ENCODE results near the gene FAU. TPM values are rescaled to one million over a fixed set of nuclear protein-coding genes. Genes with fewer than 3 reads are reported as not detected.

Gene FAU
- polyA plus RNA-seq, 1 of the 3 experiments (the other 2 are of a cell fraction): 1,210 TPM

GRCh38 chr11:65132238-65132987 lies 10.5 kb upstream of the FAU start:
- TF ChIP-seq SMC3 (IDR thresholded peaks at IDR 0.05; ENCODE audit: low read depth, low read length): no peak
- no peak for TF ChIP-seq TCF12 (IDR thresholded peaks at IDR 0.05)
- TF ChIP-seq GABPA (IDR thresholded peaks at IDR 0.05; ENCODE audit: low read depth): no peak
- TF ChIP-seq YY1 (IDR thresholded peaks at IDR 0.05; ENCODE audit: low read depth): no peak
- no peak for TF ChIP-seq NRF1 (IDR thresholded peaks at IDR 0.05; ENCODE audit: low read depth, low read length)
- TF ChIP-seq EZH2phosphoT487 (IDR thresholded peaks at IDR 0.05; ENCODE audit: borderline replicate concordance, low read depth): no peak
- TF ChIP-seq PBX3 (IDR thresholded peaks at IDR 0.05): no peak
- POLR2A ChIA-PET: interaction anchor here (1.1 to 1.4 kb wide), 2 partner anchors 10 to 15 kb away, joined by 3 to 8 read pairs; partner anchors contain the start of genes FAU, MRPL49 and ZNHIT2
- Histone ChIP-seq H3K79me2 (ENCODE audit: insufficient read depth) (peaks cover 28% of the 10 kb centered on the region; the same call in 1 of the 2 replicates), H3K27ac (ENCODE audit: low read depth in 2 of 2, low read length in 1 of 2) (no peak overlapping the region), H3F3A (replicated peaks; ENCODE audit: insufficient read depth) (peaks cover 3% of the 10 kb centered on the region), H2AFZ (ENCODE audit: low read depth) (no peak overlapping the region), H3K36me3 (replicated peaks in 1 of 2; ENCODE audit: control insufficient read depth in 1 of 2, insufficient read depth in 2 of 2, low read length in 1 of 2) (peaks cover 19 to 49% of the 10 kb centered on the region in 2 experiments), H3K9me3 (no peaks in the 10 kb centered on the region), H3K27me3 (ENCODE audit: insufficient read depth) (no peaks in the 10 kb centered on the region), H3K9me2 (no peaks in the 10 kb centered on the region), H3K4me3 (ENCODE audit: low read depth in 2 of 2, low read length in 1 of 2) (peak overlapping the region in 1 of 2 experiments; percentile 96; a peak in 1 of 4 replicates), H3K4me2 (peak overlapping the region; percentile 92), H4K20me1 (ENCODE audit: insufficient read depth) (no peaks in the 10 kb centered on the region; the same call in 1 of the 2 replicates), H3K9ac (no peak overlapping the region; the same call in 1 of the 2 replicates), H3K4me1 (ENCODE audit: control insufficient read depth in 1 of 2, insufficient read depth in 2 of 2, low read depth in 1 of 2, low read length in 1 of 2) (peaks cover 0 to 28% of the 10 kb centered on the region in 2 experiments; a peak in 2 of 4 replicates)
- DNase-seq: no peak
- WGBS (ENCODE audit: low lambda C conversion rate): 91% methylated on average over 9 of the region's 10 CpGs
- CTCF ChIA-PET: interaction anchor here (2.4 to 4.3 kb wide), 3 partner anchors 15 to 22 kb away, joined by 6 to 23 read pairs (median 22); partner anchors contain the start of genes TM7SF2 and ZNHIT2

- Histone ChIP-seq H3K4me1 (ENCODE audit: control insufficient read depth in 1 of 2, insufficient read depth in 2 of 2, low read depth in 1 of 2, low read length in 1 of 2) (peaks cover 0 to 28% of the 10 kb centered on the region in 2 experiments; a peak in 2 of 4 replicates), H2AFZ (ENCODE audit: low read depth) (no peak overlapping the region), H3K79me2 (ENCODE audit: insufficient read depth) (peaks cover 28% of the 10 kb centered on the region; the same call in 1 of the 2 replicates), H3K9me2 (no peaks in the 10 kb centered on the region), H3K9ac (no peak overlapping the region), H3K27ac (ENCODE audit: low read depth in 2 of 2, low read length in 1 of 2) (no peak overlapping the region), H3K9me3 (no peaks in the 10 kb centered on the region), H3K4me3 (ENCODE audit: low read depth in 2 of 2, low read length in 1 of 2) (no peak overlapping the region), H3K27me3 (ENCODE audit: insufficient read depth) (no peaks in the 10 kb centered on the region), H4K20me1 (ENCODE audit: insufficient read depth) (no peaks in the 10 kb centered on the region; the same call in 1 of the 2 replicates), H3F3A (replicated peaks; ENCODE audit: insufficient read depth) (peaks cover 9% of the 10 kb centered on the region), H3K4me2 (no peak overlapping the region), H3K36me3 (replicated peaks in 1 of 2; ENCODE audit: control insufficient read depth in 1 of 2, insufficient read depth in 2 of 2, low read length in 1 of 2) (peaks cover 19 to 54% of the 10 kb centered on the region in 2 experiments)
- POLR2A ChIA-PET: interaction anchor here (1.1 to 1.4 kb wide), 2 partner anchors 10 to 14 kb away, joined by 3 to 8 read pairs; partner anchors contain the start of genes FAU, MRPL49 and ZNHIT2
- CTCF ChIA-PET: interaction anchor here (2.4 to 4.3 kb wide), 3 partner anchors 15 to 22 kb away, joined by 6 to 23 read pairs (median 22); partner anchors contain the start of genes TM7SF2 and ZNHIT2
- no peak for TF ChIP-seq GABPA (IDR thresholded peaks at IDR 0.05; ENCODE audit: low read depth)
- no peak for TF ChIP-seq EZH2phosphoT487 (IDR thresholded peaks at IDR 0.05; ENCODE audit: borderline replicate concordance, low read depth)
- TF ChIP-seq REST (IDR thresholded peaks at IDR 0.05; ENCODE audit: low read depth, low read length): no peak
- no peak for TF ChIP-seq GATA2 (CRISPR knock-in tag; IDR thresholded peaks at IDR 0.05)
- TF ChIP-seq YY1 (IDR thresholded peaks at IDR 0.05; ENCODE audit: low read depth): no peak
- WGBS (ENCODE audit: low lambda C conversion rate): 95% methylated on average over 5 of the region's 6 CpGs
- DNase-seq: no peak
These were observed 9.9 kb upstream of the FAU start for GRCh38 chr11:65131895-65132237.

All from SK-N-SH (cell line).